Astrocyte (in vitro differentiated cells and primary cell): ENCODE data around the gene F3.

Experiments
- EZH2 ChIP-seq: IDR thresholded peaks from 2 replicates; pipeline ENCODE4 v1.6.1; 2012; ENCODE audit warnings: mild to moderate bottlenecking, low read length, inconsistent platforms; ENCODE audit not compliant: insufficient read depth
- TF ChIP-seq, protein P1 (sequence below): IDR thresholded peaks from 2 replicates; pipeline ENCODE4 v1.5.1; 2011; ENCODE audit warnings: low read depth, mild to moderate bottlenecking, inconsistent platforms, low read length, moderate library complexity; ENCODE audit not compliant: insufficient read depth

DNA sequence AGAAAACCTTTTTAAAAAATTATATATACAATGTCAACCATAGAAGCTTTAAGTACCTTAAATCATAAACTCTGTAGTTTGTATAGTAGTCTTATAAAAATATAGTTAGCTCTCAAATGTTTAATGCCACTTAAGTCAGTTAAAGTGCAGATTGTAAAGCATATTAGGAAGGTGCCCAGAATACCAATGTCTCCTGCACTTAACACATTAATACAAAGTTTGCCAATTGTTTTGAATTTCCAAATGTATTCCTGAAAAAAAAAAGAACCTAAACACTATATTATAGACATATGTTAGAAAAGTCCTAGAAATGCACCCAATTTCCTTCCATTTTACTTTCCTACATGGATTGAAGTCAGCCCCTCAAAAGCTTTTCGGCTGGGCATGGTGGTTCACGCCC lies 12.1 kb downstream of the F3 start:
- TF ChIP-seq, protein P1, sequence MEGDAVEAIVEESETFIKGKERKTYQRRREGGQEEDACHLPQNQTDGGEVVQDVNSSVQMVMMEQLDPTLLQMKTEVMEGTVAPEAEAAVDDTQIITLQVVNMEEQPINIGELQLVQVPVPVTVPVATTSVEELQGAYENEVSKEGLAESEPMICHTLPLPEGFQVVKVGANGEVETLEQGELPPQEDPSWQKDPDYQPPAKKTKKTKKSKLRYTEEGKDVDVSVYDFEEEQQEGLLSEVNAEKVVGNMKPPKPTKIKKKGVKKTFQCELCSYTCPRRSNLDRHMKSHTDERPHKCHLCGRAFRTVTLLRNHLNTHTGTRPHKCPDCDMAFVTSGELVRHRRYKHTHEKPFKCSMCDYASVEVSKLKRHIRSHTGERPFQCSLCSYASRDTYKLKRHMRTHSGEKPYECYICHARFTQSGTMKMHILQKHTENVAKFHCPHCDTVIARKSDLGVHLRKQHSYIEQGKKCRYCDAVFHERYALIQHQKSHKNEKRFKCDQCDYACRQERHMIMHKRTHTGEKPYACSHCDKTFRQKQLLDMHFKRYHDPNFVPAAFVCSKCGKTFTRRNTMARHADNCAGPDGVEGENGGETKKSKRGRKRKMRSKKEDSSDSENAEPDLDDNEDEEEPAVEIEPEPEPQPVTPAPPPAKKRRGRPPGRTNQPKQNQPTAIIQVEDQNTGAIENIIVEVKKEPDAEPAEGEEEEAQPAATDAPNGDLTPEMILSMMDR: no peak
- no peak for TF ChIP-seq EZH2
